ENCODE data around the gene PACS1.

DNA sequence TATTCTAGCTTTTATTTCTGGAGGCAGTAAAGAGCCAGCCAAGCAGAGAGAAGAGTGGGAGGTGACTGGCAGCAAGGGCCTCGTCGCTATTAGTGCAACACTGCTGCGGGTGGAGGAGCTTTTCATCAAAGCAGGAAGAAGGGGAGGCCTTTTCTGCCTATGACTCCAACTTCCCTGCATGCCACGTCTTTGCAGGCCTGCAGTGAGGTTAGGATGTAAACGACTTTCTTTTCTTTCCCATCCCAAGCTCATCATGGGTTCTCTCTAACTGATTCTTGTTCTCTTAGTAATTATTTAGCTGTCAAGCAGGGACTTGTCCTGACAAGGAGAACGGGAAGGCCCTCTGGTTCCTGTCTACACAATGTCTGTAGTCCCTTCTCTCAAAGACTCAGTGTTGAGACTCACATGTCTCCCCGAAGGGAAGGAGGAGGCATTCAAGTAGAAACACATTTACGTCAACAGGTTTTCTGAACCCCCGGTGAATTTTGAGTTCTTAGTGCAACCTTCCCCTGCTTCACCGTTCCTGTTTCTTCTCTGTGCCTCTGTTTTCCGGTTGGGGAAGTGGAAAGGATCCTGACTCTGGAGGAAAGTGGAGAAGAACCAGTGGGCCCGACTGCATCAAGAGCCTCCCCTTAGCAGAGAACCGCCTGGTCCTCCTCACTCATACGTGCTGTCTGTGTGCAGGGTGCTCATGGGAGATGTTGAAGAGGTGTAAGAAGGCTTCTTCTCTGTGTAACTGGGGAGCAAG, 56.9 kb downstream of the PACS1 start:
- no peak for TF ChIP-seq EZH2 (IDR thresholded peaks at IDR 0.05; ENCODE audit: low read depth)
- TF ChIP-seq, protein P1, sequence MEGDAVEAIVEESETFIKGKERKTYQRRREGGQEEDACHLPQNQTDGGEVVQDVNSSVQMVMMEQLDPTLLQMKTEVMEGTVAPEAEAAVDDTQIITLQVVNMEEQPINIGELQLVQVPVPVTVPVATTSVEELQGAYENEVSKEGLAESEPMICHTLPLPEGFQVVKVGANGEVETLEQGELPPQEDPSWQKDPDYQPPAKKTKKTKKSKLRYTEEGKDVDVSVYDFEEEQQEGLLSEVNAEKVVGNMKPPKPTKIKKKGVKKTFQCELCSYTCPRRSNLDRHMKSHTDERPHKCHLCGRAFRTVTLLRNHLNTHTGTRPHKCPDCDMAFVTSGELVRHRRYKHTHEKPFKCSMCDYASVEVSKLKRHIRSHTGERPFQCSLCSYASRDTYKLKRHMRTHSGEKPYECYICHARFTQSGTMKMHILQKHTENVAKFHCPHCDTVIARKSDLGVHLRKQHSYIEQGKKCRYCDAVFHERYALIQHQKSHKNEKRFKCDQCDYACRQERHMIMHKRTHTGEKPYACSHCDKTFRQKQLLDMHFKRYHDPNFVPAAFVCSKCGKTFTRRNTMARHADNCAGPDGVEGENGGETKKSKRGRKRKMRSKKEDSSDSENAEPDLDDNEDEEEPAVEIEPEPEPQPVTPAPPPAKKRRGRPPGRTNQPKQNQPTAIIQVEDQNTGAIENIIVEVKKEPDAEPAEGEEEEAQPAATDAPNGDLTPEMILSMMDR (conservative IDR thresholded peaks at IDR 0.05), result no peak
